Measurements from ENCODE around the gene PTDSS2. TPM values are rescaled to one million over a fixed set of nuclear protein-coding genes. Genes with fewer than 3 reads are reported as not detected.
"Not testable (repeated sequence)": the region's sequence is repeated elsewhere in the genome, so short reads cannot be mapped to it uniquely, and the experiment has no call there.

PTDSS2 gene
- total RNA-seq, 1 experiment from 2014 or later: 28.2 TPM

- CTCF ChIA-PET: no interaction called here
- H3K4me3 Mint-ChIP-seq (ENCODE audit: unreplicated experiment): no peak overlapping the region
- H3K4me1 Mint-ChIP-seq (ENCODE audit: insufficient read depth, unreplicated experiment): peaks cover 5% of the 10 kb centered on the region
- POLR2A ChIA-PET: interaction anchor here (0.6 kb wide), 1 partner anchor 28 kb away, joined by 3 read pairs; no protein-coding TSS in a partner anchor
- no peaks in the 10 kb centered on the region for H3K27me3 Mint-ChIP-seq (ENCODE audit: insufficient read depth, unreplicated experiment)
- no peaks in the 10 kb centered on the region for H3K36me3 Mint-ChIP-seq (ENCODE audit: insufficient read depth, unreplicated experiment)
- no TSS peak for BruUV-seq (replicated peaks)
- H3K9me3 Mint-ChIP-seq (ENCODE audit: unreplicated experiment): no peaks in the 10 kb centered on the region
- intact Hi-C loops (cut with micrococcal nuclease): no loop called here
- TF ChIP-seq CTCF (IDR thresholded peaks at IDR 0.05; ENCODE audit: unreplicated experiment): no peak
- no peak overlapping the region for H3K27ac Mint-ChIP-seq (ENCODE audit: low read depth, unreplicated experiment)
- DNase-seq (ENCODE audit: unreplicated experiment): no peak
These were observed 29.2 kb upstream of the PTDSS2 start for GRCh38 chr11:420911-421321.

- Mint-ChIP-seq H3K4me1 (ENCODE audit: insufficient read depth, unreplicated experiment) (no peaks in the 10 kb centered on the region), H3K27ac (ENCODE audit: low read depth, unreplicated experiment) (no peak overlapping the region), H3K27me3 (ENCODE audit: insufficient read depth, unreplicated experiment) (no peaks in the 10 kb centered on the region), H3K4me3 (ENCODE audit: unreplicated experiment) (no peak overlapping the region), H3K9me3 (ENCODE audit: unreplicated experiment) (no peaks in the 10 kb centered on the region), H3K36me3 (ENCODE audit: insufficient read depth, unreplicated experiment) (no peaks in the 10 kb centered on the region)
- no peak for DNase-seq (ENCODE audit: unreplicated experiment)
- CTCF ChIA-PET: interaction anchor here (0.7 kb wide), 1 partner anchor 179 kb away, joined by 3 read pairs; no protein-coding TSS in a partner anchor
- POLR2A ChIA-PET: interaction anchor here (0.6 to 1.2 kb wide), 3 partner anchors 17 to 29 kb away, joined by 3 read pairs; no protein-coding TSS in a partner anchor
- TF ChIP-seq CTCF (IDR thresholded peaks at IDR 0.05; ENCODE audit: unreplicated experiment): no peak
- no TSS peak for BruUV-seq (replicated peaks)
- intact Hi-C loops (cut with micrococcal nuclease): no loop called here
These were observed 27.8 kb upstream of the PTDSS2 start for GRCh38 chr11:422249-422656.

GRCh38 chr11:424232-424631, 25.8 kb upstream of the PTDSS2 start:
- no peak for DNase-seq (ENCODE audit: unreplicated experiment)
- intact Hi-C loops (cut with micrococcal nuclease): no loop called here
- H3K27me3 Mint-ChIP-seq (ENCODE audit: insufficient read depth, unreplicated experiment): no peaks in the 10 kb centered on the region
- ChIA-PET POLR2A (no interaction called here), CTCF (no interaction called here)
- TF ChIP-seq CTCF (IDR thresholded peaks at IDR 0.05; ENCODE audit: unreplicated experiment): no peak
- no peaks in the 10 kb centered on the region for H3K9me3 Mint-ChIP-seq (ENCODE audit: unreplicated experiment)
- H3K27ac Mint-ChIP-seq (ENCODE audit: low read depth, unreplicated experiment): no peak overlapping the region
- no TSS peak for BruUV-seq (replicated peaks)
- H3K4me3 Mint-ChIP-seq (ENCODE audit: unreplicated experiment): no peak overlapping the region
- no peaks in the 10 kb centered on the region for H3K4me1 Mint-ChIP-seq (ENCODE audit: insufficient read depth, unreplicated experiment)
- H3K36me3 Mint-ChIP-seq (ENCODE audit: insufficient read depth, unreplicated experiment): peaks cover 2% of the 10 kb centered on the region

- BruUV-seq (replicated peaks); H3K27ac Mint-ChIP-seq (ENCODE audit: low read depth, unreplicated experiment); H3K4me1 Mint-ChIP-seq (ENCODE audit: insufficient read depth, unreplicated experiment); DNase-seq (ENCODE audit: unreplicated experiment); CTCF ChIA-PET; intact Hi-C loops (cut with micrococcal nuclease); H3K36me3 Mint-ChIP-seq (ENCODE audit: insufficient read depth, unreplicated experiment); POLR2A ChIA-PET; H3K27me3 Mint-ChIP-seq (ENCODE audit: insufficient read depth, unreplicated experiment); H3K9me3 Mint-ChIP-seq (ENCODE audit: unreplicated experiment); H3K4me3 Mint-ChIP-seq (ENCODE audit: unreplicated experiment): not testable (repeated sequence)
These were observed 25.3 kb upstream of the PTDSS2 start for GRCh38 chr11:424766-425165.

GRCh38 chr11:425301-425700, 24.8 kb upstream of the PTDSS2 start:
- no peaks in the 10 kb centered on the region for H3K9me3 Mint-ChIP-seq (ENCODE audit: unreplicated experiment)
- ChIA-PET POLR2A (no interaction called here), CTCF (no interaction called here)
- DNase-seq (ENCODE audit: unreplicated experiment): no peak
- TF ChIP-seq CTCF (IDR thresholded peaks at IDR 0.05; ENCODE audit: unreplicated experiment): no peak
- H3K27me3 Mint-ChIP-seq (ENCODE audit: insufficient read depth, unreplicated experiment): no peaks in the 10 kb centered on the region
- H3K27ac Mint-ChIP-seq (ENCODE audit: low read depth, unreplicated experiment): no peak overlapping the region
- intact Hi-C loops (cut with micrococcal nuclease): no loop called here
- no peaks in the 10 kb centered on the region for H3K4me1 Mint-ChIP-seq (ENCODE audit: insufficient read depth, unreplicated experiment)
- no TSS peak for BruUV-seq (replicated peaks)
- H3K4me3 Mint-ChIP-seq (ENCODE audit: unreplicated experiment): no peak overlapping the region
- peaks cover 8% of the 10 kb centered on the region for H3K36me3 Mint-ChIP-seq (ENCODE audit: insufficient read depth, unreplicated experiment)

All from MCF 10A (cell line).